Activated CD4-positive, alpha-beta T cell treated with anti-CD3 and anti-CD28 coated beads for 1 hour (primary cell): ENCODE measurements around the gene INKA2.

Experiments used
- DNase-seq: peaks from one replicate; pipeline ENCODE4 v3.0.0-alpha.2; 2020

INKA2 gene

GRCh38 chr1:111730706-111731105, 8.5 kb downstream of the INKA2 start:
- no peak for DNase-seq

- DNase-seq: no peak
These were observed 9.1 kb downstream of the INKA2 start for GRCh38 chr1:111729946-111730681.

GRCh38 chr1:111729271-111729921, 9.8 kb downstream of the INKA2 start:
- DNase-seq: no peak

- DNase-seq: no peak
These were observed 12.1 kb downstream of the INKA2 start for GRCh38 chr1:111727056-111727455.

GRCh38 chr1:111725192-111725591, 14.0 kb downstream of the INKA2 start:
- no peak for DNase-seq

- DNase-seq: no peak
These were observed 15.3 kb downstream of the INKA2 start for GRCh38 chr1:111723871-111724270.

GRCh38 chr1:111723091-111723806, 15.9 kb downstream of the INKA2 start:
- no peak for DNase-seq

- no peak for DNase-seq
These were observed 18.0 kb downstream of the INKA2 start for GRCh38 chr1:111720977-111721786.

- no peak for DNase-seq
These were observed 18.8 kb downstream of the INKA2 start for GRCh38 chr1:111720274-111720976.

GRCh38 chr1:111719674-111720132, 19.5 kb downstream of the INKA2 start:
- DNase-seq: no peak

- DNase-seq: no peak
These were observed 20.1 kb downstream of the INKA2 start for GRCh38 chr1:111719135-111719534.

- no peak for DNase-seq
These were observed 21.7 kb downstream of the INKA2 start for GRCh38 chr1:111717450-111717849.

GRCh38 chr1:111716333-111716732, 22.9 kb downstream of the INKA2 start:
- DNase-seq: no peak

GRCh38 chr1:111709986-111710385, 29.2 kb downstream of the INKA2 start:
- DNase-seq: no peak

- DNase-seq: no peak
These were observed 31.3 kb downstream of the INKA2 start for GRCh38 chr1:111707906-111708305.

GRCh38 chr1:111706921-111707320, 32.3 kb downstream of the INKA2 start:
- DNase-seq: no peak

GRCh38 chr1:111705841-111706240, 33.4 kb downstream of the INKA2 start:
- no peak for DNase-seq

- DNase-seq: no peak
These were observed 34.4 kb downstream of the INKA2 start for GRCh38 chr1:111704776-111705175.

GRCh38 chr1:111704240-111704639, 35.0 kb downstream of the INKA2 start:
- no peak for DNase-seq

GRCh38 chr1:111702504-111703050, 36.6 kb downstream of the INKA2 start:
- DNase-seq: no peak

GRCh38 chr1:111699268-111699667, 39.9 kb downstream of the INKA2 start:
- DNase-seq: no peak

- DNase-seq: no peak
These were observed 42.9 kb downstream of the INKA2 start for GRCh38 chr1:111696330-111696729.
